ENCODE data around the gene BRCC3.
A peak's percentile ranks its signal among the peaks of the same experiment; 100 is the strongest.
"Not testable (repeated sequence)": the region's sequence is repeated elsewhere in the genome, so short reads cannot be mapped to it uniquely, and the experiment has no call there.

Gene BRCC3

DNA sequence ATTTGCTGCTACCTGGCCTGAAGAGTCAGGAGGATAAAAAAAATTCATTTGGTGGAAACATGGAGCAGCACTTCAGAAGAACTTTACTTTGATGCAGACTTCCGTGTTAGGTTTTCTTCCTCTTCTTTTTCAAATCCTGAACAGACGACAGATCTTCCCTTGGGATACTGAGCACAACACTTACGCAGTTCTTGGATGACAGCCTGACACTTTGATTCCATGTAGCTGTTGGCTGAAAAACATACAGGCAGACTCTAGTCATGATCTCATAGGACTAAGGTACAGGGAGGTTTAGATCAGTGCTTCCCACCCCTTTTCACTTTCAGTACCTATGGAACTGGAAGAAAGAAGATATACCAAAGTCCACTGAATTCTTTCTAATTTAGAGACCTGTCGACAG lies 9.5 kb upstream of the BRCC3 start:
- DNase-seq, result no peak

DNA sequence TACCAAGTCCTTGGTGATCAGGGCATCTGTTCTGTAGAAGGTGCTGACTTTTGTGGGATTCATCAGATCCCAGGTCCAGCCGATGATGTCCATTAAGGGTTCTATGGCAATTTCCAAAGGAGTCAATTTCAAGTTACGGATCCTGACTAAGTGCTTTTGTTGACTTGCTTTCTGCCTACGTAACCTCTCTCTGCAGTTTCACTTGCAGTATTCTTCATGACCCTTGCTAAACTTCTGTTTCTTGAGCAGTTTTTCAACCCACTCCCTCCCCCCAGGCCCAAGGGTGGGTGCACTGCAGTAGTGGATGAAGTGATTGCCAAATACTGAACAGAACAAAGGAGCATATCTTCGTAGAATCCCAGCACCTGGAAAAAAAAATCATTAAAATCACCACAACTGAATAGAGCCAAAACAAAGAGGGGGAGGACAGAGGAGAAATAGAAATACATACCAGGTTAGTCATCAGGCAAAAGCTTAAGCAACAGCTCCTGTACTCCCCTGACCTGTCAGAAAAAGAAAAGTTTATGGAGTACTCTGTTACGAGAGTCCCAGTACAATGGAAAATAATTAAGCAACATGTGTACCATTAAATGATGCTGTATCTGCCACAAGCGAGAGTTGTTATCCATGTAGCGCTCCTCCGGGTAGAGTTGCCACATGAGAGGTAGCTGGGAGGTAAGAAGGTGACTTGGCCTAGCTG lies 6.1 kb upstream of the BRCC3 start:
- no peak for DNase-seq

DNA sequence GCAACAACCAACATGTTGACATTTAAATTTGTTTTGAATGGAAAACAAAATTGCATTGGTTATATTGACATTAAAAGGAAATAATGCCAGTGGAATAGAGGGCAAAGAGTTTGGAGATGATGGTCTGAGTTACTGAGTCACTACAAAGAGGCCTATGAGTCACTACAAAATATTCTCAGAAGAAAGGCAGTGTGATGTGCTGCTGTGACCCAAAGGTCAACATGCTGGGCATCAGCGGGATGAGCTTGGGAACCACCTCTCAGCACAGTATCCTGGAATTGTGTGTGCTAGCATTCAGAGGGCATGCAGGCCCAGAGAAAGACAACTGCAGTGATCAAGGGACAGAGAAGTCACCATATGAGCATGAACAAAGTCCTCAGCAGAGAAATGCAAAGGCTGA lies 3.1 kb upstream of the BRCC3 start:
- DNase-seq, result no peak

DNA sequence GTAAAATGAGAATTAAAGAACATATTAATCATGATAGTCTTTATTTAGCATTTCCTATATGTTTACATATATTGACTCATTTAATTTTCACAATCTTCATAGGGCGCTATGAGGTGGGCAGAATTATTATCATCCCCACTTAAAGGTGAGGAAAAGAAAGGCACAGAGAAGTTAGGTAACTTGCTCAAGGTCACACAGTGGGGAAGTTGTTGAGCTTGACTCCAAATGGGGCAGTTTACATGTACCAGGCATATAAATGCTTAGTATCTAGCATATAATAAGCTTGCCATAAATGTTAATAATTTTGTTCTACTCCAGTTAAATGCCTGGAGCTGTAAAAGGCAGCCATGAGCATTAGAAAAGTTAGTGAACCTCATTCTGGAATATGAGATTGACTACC lies 1.9 kb upstream of the BRCC3 start:
- DNase-seq, result no peak

DNA sequence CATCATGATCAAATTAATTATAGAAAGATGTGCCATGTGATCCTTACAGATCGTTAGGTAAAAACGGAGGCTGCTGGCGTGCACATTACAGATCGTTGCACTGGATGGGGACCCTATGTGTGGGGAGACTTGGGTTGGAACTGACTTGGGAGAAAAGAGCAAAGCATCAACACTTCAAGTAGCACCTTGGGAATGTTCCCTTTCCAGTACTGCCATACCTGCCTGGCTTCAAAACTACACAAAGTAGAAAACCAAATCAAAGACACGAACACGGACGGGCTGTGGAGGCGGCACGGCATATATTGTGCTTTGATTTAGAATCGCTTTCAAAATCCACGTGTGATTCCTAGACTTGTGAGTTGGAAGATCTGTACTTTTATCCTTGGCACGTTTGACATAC lies 1.3 kb upstream of the BRCC3 start:
- DNase-seq, result peak; percentile 34

DNA sequence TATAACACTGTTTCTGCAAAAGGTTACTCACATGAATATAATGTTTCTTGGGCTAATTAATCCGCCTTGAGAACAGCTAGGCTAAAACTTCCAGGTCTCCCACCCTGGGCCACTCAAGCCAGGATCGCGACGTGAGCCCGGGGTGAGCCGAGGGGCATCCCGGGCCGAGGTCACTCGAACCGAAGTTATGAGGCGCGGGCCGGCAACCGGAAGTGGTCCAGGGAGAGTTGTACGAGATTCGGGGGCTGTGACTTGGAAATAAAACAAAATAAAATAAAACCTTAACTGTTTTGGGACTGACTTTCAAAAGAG lies 689 bp upstream of the BRCC3 start:
- DNase-seq, result peak; percentile 60

DNA sequence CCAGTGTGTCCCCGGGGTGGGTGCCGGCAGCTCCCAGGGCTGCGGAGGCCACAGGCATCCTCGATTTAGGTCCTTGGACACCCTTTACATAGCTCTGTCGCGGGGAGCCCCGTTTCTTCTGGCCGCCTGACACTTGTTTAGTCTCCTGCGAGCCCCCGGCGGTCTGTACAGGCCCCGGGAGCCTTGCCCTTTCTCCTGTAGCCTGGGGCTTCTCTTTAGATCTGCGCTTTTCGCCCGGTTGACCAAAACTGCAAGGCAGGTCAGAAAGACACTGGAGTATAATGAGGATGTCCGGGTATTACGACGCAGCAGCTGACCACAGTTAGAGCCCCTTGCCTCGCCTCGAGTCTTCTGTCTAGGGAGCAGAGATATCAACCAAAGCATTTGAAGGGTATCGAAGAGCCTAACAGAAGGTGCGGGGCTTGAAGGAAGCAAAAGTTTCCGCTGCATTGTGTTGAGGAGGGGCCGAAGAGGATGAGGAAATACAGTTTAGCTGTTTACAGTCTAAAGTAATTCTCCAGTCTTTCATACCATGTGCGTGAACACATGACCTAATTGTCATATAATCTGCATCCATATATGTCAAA lies 479 bp downstream of the BRCC3 start:
- DNase-seq, result peak; percentile 57

DNA sequence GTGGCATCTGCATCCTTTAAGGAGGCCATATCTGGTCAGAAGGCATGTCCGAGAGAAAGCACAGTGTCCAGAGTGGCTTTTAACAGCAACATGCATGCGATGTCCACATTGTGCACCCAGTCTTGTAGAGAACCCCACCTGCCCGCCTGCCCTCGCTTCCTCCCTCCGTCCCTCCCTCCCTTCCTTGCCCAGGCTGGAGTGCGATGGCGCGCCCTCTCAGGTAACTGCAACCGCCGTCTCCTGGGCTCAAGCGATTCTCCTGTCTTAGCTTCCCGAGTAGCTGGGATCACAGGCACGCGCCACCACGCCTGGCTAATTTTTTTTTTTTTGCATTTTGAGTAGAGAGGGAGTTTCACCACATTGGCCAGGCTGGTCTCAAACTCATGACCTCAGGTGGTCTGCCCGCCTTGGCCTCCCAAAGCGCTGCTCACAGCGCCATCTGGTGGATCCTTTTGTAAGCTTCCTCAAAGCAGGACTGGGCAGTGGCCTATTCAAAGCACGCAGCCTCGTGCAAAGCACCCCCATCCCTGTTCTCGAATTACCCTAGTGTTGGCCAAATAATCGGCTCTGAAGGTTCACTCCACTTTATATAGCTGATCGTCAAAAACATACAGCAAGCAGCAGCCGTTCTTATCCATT lies 15.0 kb downstream of the BRCC3 start:
- DNase-seq, result peak; percentile 67

DNA sequence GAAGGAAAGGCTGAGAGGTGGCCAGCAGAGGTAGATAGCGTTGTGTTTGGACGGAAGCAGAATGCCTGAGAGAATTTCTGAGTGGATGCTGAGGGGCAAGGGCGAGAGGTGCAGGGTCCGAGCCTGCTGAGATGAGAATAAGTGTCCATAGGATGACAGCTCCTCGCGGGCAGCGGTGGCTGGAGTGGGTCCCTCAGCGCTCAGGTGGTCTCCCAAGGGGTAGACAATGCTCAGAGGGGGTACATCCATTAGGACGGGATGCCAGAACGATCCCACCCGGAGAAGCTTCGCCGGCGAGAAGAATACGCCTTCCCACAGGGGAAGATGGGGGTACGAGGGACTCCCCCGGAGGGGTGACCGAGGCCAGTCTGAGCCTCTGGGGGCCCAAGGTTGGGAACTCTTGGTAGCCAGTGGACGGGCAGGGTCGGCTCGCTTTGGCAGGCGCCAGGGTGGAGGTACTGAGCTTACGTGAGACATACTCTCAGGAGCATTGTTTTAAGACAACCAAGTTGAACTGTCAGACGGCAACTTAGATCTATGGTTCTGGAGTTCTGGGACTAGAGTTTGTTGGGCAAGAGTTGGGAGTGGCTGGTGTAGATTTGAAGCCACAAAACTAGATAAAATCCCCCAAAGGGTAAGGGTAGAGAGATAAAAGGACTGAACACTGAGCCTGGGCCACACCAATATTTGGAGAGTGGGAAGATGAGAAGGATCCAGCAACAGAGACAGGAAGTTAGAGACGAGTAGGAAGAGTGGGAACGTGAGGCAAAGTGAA lies 15.8 kb downstream of the BRCC3 start:
- peak; percentile 83 for DNase-seq

DNA sequence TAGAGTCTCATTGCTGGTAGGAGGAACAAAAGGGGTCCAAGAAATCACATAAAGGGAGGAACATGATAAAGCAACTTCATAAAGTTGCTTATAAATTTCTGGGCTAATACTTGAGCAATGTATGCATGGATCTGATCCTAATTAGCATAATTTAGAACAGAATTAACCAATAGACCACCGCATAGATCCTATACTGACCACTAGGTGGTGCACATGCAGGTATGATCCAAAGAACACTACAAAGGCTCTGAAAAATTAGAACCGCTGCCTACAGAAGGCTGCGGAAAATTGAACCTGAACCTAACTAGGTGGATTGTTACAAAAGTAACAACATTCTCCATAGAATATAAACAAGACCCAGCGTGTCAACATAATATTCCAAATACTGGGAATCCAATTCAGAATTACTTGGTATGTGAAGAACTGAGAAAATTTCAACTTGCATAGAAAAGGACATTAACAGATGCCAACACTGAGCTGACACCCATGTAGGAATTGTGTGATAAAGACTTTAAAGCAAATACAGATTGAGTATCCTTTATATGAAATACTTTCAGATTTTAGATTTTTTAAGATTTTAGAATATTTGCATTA lies 23.3 kb downstream of the BRCC3 start:
- DNase-seq, result peak; percentile 47

DNA sequence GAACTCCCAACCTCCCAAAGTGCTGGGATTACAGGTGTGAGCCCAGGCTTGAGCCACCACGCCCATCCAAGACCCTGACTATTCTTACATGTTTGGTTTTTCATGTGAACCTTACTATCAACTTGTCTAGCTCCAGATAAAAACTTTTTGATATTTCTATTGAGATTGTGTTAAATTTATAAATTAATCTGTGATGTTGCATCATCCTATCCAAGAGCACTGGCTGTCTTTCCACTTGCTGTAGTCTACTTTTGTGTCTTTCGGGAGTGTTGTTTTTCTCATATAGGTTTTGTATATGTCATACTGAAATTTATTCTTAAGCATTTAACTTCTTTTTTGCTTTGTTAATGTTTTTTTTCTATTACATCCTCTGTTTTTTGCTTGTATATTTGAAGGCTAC lies 34.6 kb downstream of the BRCC3 start:
- no peak for DNase-seq

DNA sequence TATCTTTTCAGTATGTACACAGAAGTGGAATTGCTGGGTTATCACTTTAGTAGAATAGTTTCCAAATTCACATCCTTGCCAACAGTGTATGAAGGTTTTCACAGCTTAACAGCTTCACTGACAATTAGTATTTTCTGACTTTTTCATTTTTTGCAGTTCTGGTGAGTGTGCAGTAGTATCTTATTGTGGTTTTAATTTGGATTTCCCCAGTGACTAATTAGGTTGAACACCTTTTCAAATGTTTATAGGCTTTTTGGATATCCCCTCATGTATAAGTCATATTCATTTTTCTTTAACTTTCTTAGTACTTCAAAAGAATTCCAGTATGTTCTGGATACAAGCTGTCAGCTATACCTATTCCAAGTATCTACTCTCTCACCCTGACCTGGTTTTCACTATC lies 37.1 kb downstream of the BRCC3 start:
- no peak for DNase-seq

DNA sequence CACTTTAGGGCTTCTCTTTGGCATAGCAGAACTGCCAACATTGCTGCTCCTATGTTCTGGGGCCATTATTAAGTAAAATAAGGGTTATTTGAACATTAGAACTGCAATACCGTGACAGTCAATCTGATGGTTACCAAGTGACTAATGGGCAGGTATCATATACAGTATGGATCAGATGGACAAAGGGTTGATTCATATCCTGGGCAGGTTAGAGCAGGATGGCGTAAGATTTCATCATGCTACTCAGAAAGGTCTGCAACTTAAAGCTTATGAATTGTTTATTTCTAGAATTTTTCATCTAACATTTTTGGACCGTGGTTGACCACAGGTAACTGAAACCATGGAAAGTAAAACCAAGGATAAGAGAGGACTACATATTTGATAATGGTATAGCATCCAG lies 40.9 kb downstream of the BRCC3 start:
- DNase-seq, result no peak

DNA sequence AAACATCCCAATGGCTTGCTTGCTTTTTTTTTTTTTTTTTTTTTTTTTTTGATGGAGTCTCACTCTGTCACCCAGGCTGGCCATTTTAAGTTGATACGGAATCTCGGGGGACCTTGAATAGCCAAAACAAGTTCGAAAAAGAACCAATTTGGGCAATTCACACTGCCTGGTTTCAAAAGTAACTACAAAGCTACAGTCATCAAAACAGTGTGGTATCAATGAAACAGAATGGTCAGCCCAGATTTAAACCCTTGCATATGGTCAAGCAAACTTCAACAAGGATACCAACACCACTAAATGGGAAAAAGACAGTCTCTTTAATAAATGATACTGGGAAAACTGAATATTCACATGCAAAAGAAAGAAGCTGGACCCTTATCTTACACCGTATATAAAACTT lies 41.8 kb downstream of the BRCC3 start:
- no peak for DNase-seq

DNA sequence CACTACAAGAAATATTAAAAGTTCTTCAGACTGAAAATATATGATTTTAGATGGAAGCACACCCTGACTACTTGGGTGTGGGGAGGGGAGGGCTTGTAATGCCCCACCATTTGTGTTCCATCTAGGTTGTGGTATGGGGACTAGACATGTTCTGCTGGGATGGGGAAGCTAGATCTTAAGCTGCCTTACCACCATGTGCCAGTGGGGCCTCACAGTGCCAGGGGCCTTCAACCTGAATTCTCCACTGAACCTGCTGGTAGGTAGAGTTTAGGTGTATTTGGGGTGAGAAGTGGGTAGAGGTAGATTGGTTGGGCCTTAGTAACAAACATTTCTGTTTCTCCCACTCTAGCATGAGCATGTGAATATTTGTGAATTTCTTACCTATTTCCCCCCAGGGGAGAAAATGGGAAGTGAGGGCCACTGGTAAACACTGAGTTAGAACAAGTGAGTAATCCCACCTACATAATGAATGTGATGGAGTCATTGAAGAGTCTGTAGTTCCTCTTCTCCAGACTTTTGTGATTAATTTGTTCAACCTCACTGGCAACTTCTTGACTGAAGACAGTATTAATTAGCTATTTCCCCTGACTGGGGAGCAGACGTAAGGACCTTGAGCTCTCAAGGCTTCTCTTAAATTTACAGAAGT lies 44.0 kb downstream of the BRCC3 start:
- no peak for DNase-seq

DNA sequence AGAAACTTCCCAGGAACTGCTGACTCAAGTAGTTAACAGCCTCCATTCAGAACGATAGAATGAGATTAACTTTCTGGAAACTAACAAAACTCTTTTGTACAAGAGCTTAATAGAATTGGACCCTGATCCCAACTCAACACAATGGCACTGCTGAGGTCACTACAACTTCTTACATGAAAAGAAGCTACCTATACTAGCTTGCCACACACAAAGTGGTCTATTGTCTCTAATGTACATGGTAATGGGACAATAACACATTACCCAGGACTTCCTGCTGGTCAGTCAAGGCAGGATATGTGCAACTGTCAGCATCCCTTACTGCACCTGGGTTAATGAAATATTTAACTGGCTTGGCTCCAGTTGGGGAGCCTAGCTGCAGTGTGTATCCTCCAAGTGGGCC lies 56.2 kb downstream of the BRCC3 start:
- no peak for DNase-seq

DNA sequence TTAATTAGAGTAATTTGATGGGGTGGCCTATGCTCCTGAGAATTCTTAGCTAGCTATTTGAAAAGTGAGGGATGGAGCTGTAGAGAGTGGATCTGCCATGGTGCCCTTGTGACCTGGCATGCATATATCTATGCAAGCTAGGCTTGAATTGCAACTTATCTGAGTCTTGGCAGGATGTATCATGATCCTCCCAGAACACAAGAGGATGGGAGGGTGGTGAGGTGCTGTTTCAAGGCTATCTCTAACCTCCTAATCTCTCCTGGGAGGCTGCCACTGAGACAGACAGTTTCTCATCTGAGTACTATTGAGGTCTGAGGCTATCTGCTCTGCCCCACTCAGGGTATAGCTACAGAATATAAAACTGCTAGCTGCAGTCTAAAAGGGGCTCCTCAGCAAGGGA lies 56.6 kb downstream of the BRCC3 start:
- no peak for DNase-seq

DNA sequence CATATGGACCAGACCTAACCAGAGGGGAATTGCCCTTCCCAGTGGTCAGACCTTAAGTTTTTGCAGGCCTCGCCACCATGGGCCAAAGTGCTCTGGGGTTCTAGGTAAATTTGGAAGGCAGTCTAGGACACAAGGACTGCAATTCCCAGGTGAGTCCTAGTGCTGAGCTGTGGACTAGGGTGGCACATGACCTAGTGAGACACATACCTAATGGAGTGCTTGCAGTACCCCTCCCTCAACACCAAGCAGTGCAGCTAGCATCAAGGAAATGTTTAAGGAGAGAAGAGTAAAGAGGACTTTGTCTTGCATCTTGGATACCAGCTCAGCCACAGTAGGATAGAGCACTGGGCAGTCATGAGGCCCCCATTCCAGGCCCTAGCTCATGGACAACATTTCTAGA lies 60.8 kb downstream of the BRCC3 start:
- DNase-seq, result no peak

DNA sequence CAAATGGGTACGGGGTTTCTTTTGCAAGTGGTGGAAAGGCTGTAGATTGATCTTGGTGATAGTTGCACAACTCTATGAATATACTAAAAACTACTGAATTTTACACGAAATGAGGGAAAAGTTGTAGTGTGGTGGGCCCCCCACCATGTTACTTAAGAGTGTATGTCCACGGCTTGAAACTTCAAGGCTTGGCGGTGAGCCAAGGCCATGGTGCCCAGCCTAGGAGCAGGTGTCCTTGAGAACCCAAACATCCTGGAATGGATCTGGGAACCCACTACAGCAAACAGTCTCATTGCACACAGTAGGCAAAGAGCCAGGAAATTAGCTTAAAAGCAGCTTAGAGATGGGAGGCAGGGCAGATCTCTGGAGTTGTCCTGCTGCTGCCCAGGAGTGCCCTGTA lies 62.9 kb downstream of the BRCC3 start:
- no peak for DNase-seq

DNA sequence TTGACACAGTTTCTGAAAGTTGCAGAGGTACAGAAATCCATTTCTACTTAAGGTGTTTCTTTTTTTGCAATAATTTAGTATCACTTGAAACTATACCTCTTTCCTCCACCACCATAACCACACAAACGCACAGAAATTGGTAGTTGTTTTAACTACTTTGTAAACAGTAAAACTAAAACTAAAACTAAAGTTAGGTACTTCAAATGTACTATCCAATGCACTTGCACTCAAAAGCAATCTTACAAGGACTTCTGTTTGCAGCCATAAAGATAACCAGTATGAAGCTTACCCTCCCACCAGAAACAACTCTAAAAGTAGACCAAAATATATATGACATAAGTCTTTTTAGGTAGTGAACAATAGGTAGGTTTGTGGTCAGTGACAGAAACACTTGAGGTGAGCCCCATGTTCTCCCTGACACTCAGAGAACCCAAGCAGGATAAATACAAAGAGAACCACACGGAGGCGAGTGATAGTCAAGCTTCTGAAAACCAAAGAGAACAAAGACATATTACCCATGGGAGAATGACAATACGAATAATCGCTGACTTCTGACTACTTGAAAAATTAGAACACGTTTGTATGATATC lies 72.7 kb downstream of the BRCC3 start:
- no peak for DNase-seq

DNA sequence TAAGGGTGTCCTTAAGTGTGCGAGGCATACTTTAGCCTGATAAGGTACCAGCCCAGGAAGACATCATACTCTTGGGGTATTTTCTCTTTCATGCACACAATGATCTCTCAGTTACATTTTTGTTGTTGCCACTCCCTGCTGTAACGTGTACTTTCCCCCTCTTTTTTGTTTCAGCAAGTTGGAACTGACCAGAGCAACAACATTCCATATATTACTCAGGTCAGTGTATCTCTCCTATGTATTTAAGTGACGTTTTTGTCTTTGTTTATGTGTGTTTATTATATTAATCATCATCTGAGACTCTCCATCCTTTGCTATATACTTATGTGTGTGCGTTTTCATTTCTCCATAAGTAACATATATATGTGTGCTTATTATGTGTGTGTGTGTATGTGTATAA lies 73.6 kb downstream of the BRCC3 start:
- no peak for DNase-seq

DNA sequence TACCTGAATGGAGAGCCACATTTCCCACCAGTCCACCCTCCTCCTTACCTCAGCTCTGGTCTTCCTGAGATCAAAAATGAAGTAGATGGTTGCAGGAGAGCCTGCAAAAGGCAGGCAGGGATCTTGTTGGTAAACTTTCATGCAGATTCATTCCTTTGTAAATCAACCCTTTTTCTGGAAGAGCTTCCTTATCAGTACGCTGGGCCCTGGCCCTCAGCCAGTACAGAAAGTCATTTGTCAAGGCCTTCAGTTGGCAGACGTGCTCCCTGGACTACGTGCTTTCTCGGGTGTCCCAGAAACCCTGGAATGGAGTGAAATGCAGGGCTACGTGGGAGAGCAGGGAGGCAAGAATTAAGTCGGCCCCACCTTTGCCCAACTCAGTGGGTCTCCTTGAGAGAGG lies 76.3 kb downstream of the BRCC3 start:
- peak; percentile 41 for DNase-seq

DNA sequence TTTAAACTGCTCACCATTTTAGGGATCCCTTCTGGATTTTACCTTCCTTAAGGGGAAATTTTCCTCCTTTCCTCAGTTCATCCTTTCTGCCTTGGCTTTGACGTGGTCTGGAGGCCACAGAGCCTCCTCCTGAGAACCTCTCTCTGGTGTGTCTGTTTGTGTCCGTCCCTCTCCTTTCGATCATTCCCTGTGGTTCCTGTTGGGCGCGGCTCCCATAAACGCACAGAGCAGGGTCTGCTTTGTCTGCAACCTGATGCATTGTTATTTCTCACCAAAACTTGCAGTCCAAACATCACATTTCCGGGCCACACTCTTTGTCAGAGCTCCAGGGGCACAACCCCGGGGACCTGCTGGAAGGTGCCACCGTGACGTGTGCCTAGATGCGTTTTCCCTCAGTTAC lies 76.9 kb downstream of the BRCC3 start:
- DNase-seq, result not testable (repeated sequence)

Measured in OCI-M1 (cell line).